ENCODE measurements around the gene FSHR. TPM values are rescaled to one million over a fixed set of nuclear protein-coding genes. Genes with fewer than 3 reads are reported as not detected.

FSHR gene
- total and polyA plus RNA-seq, 7 experiments from 2014 or later: not detected

GRCh38 chr2:48980846-48981245 is 173.5 kb downstream of the FSHR start:
- H3K27ac ChIP-seq (ENCODE audit: low read depth, low read length): no peak overlapping the region
- H3K4me1 ChIP-seq (ENCODE audit: control insufficient read depth in 2 of 2, insufficient read depth in 2 of 2, low read length in 2 of 2): no peaks in the 10 kb centered on the region
- no peaks in the 10 kb centered on the region for H3K36me3 ChIP-seq (ENCODE audit: control insufficient read depth in 2 of 3, insufficient read depth in 3 of 3, low read length in 3 of 3)
- DNase-seq (no peak), ATAC-seq (no peak)
- H3K4me3 Mint-ChIP-seq: no peak overlapping the region
- intact Hi-C loops (cut with micrococcal nuclease): no loop called here
- POLR2A ChIA-PET: no interaction called here
- peaks cover 0 to 5% (median 0%) of the 10 kb centered on the region in 11 donors for H3K9me3 Mint-ChIP-seq
- no peaks in the 10 kb centered on the region for H3K36me3 Mint-ChIP-seq
- H3K9me3 ChIP-seq (ENCODE audit: control insufficient read depth in 2 of 3, low read length in 3 of 3): no peaks in the 10 kb centered on the region
- CTCF ChIA-PET: no interaction called here
- H3K4me3 ChIP-seq (ENCODE audit: low read length): no peak overlapping the region
- H3K27me3 Mint-ChIP-seq: peaks cover 0 to 16% (median 7%) of the 10 kb centered on the region in 5 donors
- H3K27ac Mint-ChIP-seq: no peak overlapping the region
- no peaks in the 10 kb centered on the region for H3K27me3 ChIP-seq (ENCODE audit: control insufficient read depth in 2 of 2, insufficient read depth in 2 of 2, low read length in 2 of 2)
- H3K4me1 Mint-ChIP-seq: no peaks in the 10 kb centered on the region

GRCh38 chr2:48979691-48980090 is 174.6 kb downstream of the FSHR start:
- Histone ChIP-seq H3K27ac (ENCODE audit: low read depth, low read length) (no peak overlapping the region), H3K4me3 (ENCODE audit: low read length) (no peak overlapping the region), H3K27me3 (ENCODE audit: control insufficient read depth in 2 of 2, insufficient read depth in 2 of 2, low read length in 2 of 2) (no peaks in the 10 kb centered on the region), H3K4me1 (ENCODE audit: control insufficient read depth in 2 of 2, insufficient read depth in 2 of 2, low read length in 2 of 2) (no peaks in the 10 kb centered on the region), H3K9me3 (ENCODE audit: control insufficient read depth in 2 of 3, low read length in 3 of 3) (no peaks in the 10 kb centered on the region), H3K36me3 (ENCODE audit: control insufficient read depth in 2 of 3, insufficient read depth in 3 of 3, low read length in 3 of 3) (no peaks in the 10 kb centered on the region)
- Mint-ChIP-seq H3K27me3 (peaks cover 0 to 16% (median 7%) of the 10 kb centered on the region in 5 donors), H3K36me3 (no peaks in the 10 kb centered on the region), H3K4me1 (no peaks in the 10 kb centered on the region), H3K9me3 (peaks cover 0 to 5% (median 0%) of the 10 kb centered on the region in 11 donors), H3K4me3 (no peak overlapping the region), H3K27ac (no peak overlapping the region)
- intact Hi-C loops (cut with micrococcal nuclease): no loop called here
- CTCF ChIA-PET: no interaction called here
- DNase-seq: no peak
- ATAC-seq: no peak
- POLR2A ChIA-PET: no interaction called here

GRCh38 chr2:48978131-48978530 is 176.2 kb downstream of the FSHR start:
- H3K9me3 ChIP-seq (ENCODE audit: control insufficient read depth in 2 of 3, low read length in 3 of 3): no peaks in the 10 kb centered on the region
- DNase-seq (no peak), ATAC-seq (no peak)
- H3K4me1 ChIP-seq (ENCODE audit: control insufficient read depth in 2 of 2, insufficient read depth in 2 of 2, low read length in 2 of 2): no peaks in the 10 kb centered on the region
- Mint-ChIP-seq H3K9me3 (peaks cover 0 to 11% (median 0%) of the 10 kb centered on the region in 11 donors), H3K27me3 (peaks cover 0 to 16% (median 7%) of the 10 kb centered on the region in 5 donors), H3K4me1 (no peaks in the 10 kb centered on the region), H3K4me3 (no peak overlapping the region), H3K36me3 (no peaks in the 10 kb centered on the region), H3K27ac (no peak overlapping the region)
- H3K36me3 ChIP-seq (ENCODE audit: control insufficient read depth in 2 of 3, insufficient read depth in 3 of 3, low read length in 3 of 3): no peaks in the 10 kb centered on the region
- intact Hi-C loops (cut with micrococcal nuclease): no loop called here
- H3K27ac ChIP-seq (ENCODE audit: low read depth, low read length): no peak overlapping the region
- no peaks in the 10 kb centered on the region for H3K27me3 ChIP-seq (ENCODE audit: control insufficient read depth in 2 of 2, insufficient read depth in 2 of 2, low read length in 2 of 2)
- ChIA-PET CTCF (no interaction called here), POLR2A (no interaction called here)
- no peak overlapping the region for H3K4me3 ChIP-seq (ENCODE audit: low read length)

GRCh38 chr2:48971801-48972200 is 182.5 kb downstream of the FSHR start:
- no peak overlapping the region for H3K27ac Mint-ChIP-seq

GRCh38 chr2:48968011-48968410 is 186.3 kb downstream of the FSHR start:
- Mint-ChIP-seq H3K27me3 (peaks cover 0 to 4% (median 0%) of the 10 kb centered on the region in 5 donors), H3K27ac (no peak overlapping the region), H3K4me1 (no peaks in the 10 kb centered on the region), H3K9me3 (no peaks in the 10 kb centered on the region), H3K36me3 (no peaks in the 10 kb centered on the region), H3K4me3 (no peak overlapping the region)
- no peaks in the 10 kb centered on the region for H3K36me3 ChIP-seq (ENCODE audit: control insufficient read depth in 2 of 3, insufficient read depth in 3 of 3, low read length in 3 of 3)
- no peak for DNase-seq
- H3K27ac ChIP-seq (ENCODE audit: low read depth, low read length): no peak overlapping the region
- no peak overlapping the region for H3K4me3 ChIP-seq (ENCODE audit: low read length)
- H3K9me3 ChIP-seq (ENCODE audit: control insufficient read depth in 2 of 3, low read length in 3 of 3): no peaks in the 10 kb centered on the region
- intact Hi-C loops (cut with micrococcal nuclease): no loop called here
- ChIA-PET CTCF (no interaction called here), POLR2A (no interaction called here)
- no peaks in the 10 kb centered on the region for H3K4me1 ChIP-seq (ENCODE audit: control insufficient read depth in 2 of 2, insufficient read depth in 2 of 2, low read length in 2 of 2)
- no peaks in the 10 kb centered on the region for H3K27me3 ChIP-seq (ENCODE audit: control insufficient read depth in 2 of 2, insufficient read depth in 2 of 2, low read length in 2 of 2)
- ATAC-seq: no peak

More at GRCh38 chr2:48971801-48972200, 182.5 kb downstream of the FSHR start:
- H3K4me3 ChIP-seq (ENCODE audit: low read length): no peak overlapping the region
- no peaks in the 10 kb centered on the region for H3K4me1 ChIP-seq (ENCODE audit: control insufficient read depth in 2 of 2, insufficient read depth in 2 of 2, low read length in 2 of 2)
- ChIA-PET CTCF (no interaction called here), POLR2A (no interaction called here)
- no peak overlapping the region for H3K4me3 Mint-ChIP-seq
- H3K36me3 ChIP-seq (ENCODE audit: control insufficient read depth in 2 of 3, insufficient read depth in 3 of 3, low read length in 3 of 3): no peaks in the 10 kb centered on the region
- H3K27me3 Mint-ChIP-seq: peaks cover 0 to 5% (median 0%) of the 10 kb centered on the region in 5 donors
- intact Hi-C loops (cut with micrococcal nuclease): no loop called here
- H3K36me3 Mint-ChIP-seq: no peaks in the 10 kb centered on the region
- H3K27ac ChIP-seq (ENCODE audit: low read depth, low read length): no peak overlapping the region
- no peaks in the 10 kb centered on the region for H3K4me1 Mint-ChIP-seq
- no peaks in the 10 kb centered on the region for H3K9me3 ChIP-seq (ENCODE audit: control insufficient read depth in 2 of 3, low read length in 3 of 3)
- no peak for ATAC-seq
- H3K27me3 ChIP-seq (ENCODE audit: control insufficient read depth in 2 of 2, insufficient read depth in 2 of 2, low read length in 2 of 2): no peaks in the 10 kb centered on the region
- H3K9me3 Mint-ChIP-seq: peaks cover 0 to 7% (median 0%) of the 10 kb centered on the region in 11 donors
- no peak for DNase-seq

GRCh38 chr2:48965204-48965603 is 189.1 kb downstream of the FSHR start:
- peaks cover 0 to 4% (median 0%) of the 10 kb centered on the region in 11 donors for H3K9me3 Mint-ChIP-seq
- Histone ChIP-seq H3K36me3 (ENCODE audit: control insufficient read depth in 2 of 3, insufficient read depth in 3 of 3, low read length in 3 of 3) (no peaks in the 10 kb centered on the region), H3K4me3 (ENCODE audit: low read length) (no peak overlapping the region), H3K27ac (ENCODE audit: low read depth, low read length) (no peak overlapping the region), H3K27me3 (ENCODE audit: control insufficient read depth in 2 of 2, insufficient read depth in 2 of 2, low read length in 2 of 2) (no peaks in the 10 kb centered on the region), H3K9me3 (ENCODE audit: control insufficient read depth in 2 of 3, low read length in 3 of 3) (no peaks in the 10 kb centered on the region), H3K4me1 (ENCODE audit: control insufficient read depth in 2 of 2, insufficient read depth in 2 of 2, low read length in 2 of 2) (no peaks in the 10 kb centered on the region)
- no peak for DNase-seq
- H3K27me3 Mint-ChIP-seq: peaks cover 0 to 5% (median 0%) of the 10 kb centered on the region in 5 donors
- CTCF ChIA-PET: no interaction called here
- H3K27ac Mint-ChIP-seq: no peak overlapping the region
- H3K4me3 Mint-ChIP-seq: no peak overlapping the region
- intact Hi-C loops (cut with micrococcal nuclease): no loop called here
- no peak for ATAC-seq
- POLR2A ChIA-PET: no interaction called here
- no peaks in the 10 kb centered on the region for H3K36me3 Mint-ChIP-seq
- H3K4me1 Mint-ChIP-seq: no peaks in the 10 kb centered on the region

- POLR2A ChIA-PET: no interaction called here
- peaks cover 0 to 4% (median 0%) of the 10 kb centered on the region in 11 donors for H3K9me3 Mint-ChIP-seq
Observed at GRCh38 chr2:48961009-48961408, 193.3 kb downstream of the FSHR start.

More at GRCh38 chr2:48961009-48961408, 193.3 kb downstream of the FSHR start:
- Histone ChIP-seq H3K27ac (ENCODE audit: low read depth, low read length) (no peak overlapping the region), H3K36me3 (ENCODE audit: control insufficient read depth in 2 of 3, insufficient read depth in 3 of 3, low read length in 3 of 3) (no peaks in the 10 kb centered on the region), H3K9me3 (ENCODE audit: control insufficient read depth in 2 of 3, low read length in 3 of 3) (no peaks in the 10 kb centered on the region), H3K27me3 (ENCODE audit: control insufficient read depth in 2 of 2, insufficient read depth in 2 of 2, low read length in 2 of 2) (no peaks in the 10 kb centered on the region), H3K4me3 (ENCODE audit: low read length) (no peak overlapping the region), H3K4me1 (ENCODE audit: control insufficient read depth in 2 of 2, insufficient read depth in 2 of 2, low read length in 2 of 2) (no peaks in the 10 kb centered on the region)
- Mint-ChIP-seq H3K4me3 (no peak overlapping the region), H3K4me1 (no peaks in the 10 kb centered on the region), H3K27me3 (peaks cover 0 to 10% (median 3%) of the 10 kb centered on the region in 5 donors), H3K36me3 (no peaks in the 10 kb centered on the region), H3K27ac (no peak overlapping the region)
- DNase-seq (no peak), ATAC-seq (no peak)
- intact Hi-C loops (cut with micrococcal nuclease): no loop called here
- CTCF ChIA-PET: no interaction called here
